SU-DHL-6 (cell line): ENCODE results near the gene TMEM9.

Source experiments
- H2AFZ ChIP-seq: fragments of 200-600 bp; sonication (generic); 2 replicates; pipeline ENCODE4 v1.6.1; 2014; ENCODE audit warnings: low read depth, mild to moderate bottlenecking, moderate library complexity, mixed read lengths, antibody characterized with exemption, low read length; ENCODE audit not compliant: severe bottlenecking
- H3F3A ChIP-seq: fragments of 200-600 bp; shearing (Covaris generic); 2 replicates; pipeline ENCODE4 v1.6.0; 2016; ENCODE audit warnings: antibody characterized with exemption, mild to moderate bottlenecking; ENCODE audit not compliant: insufficient read depth
- H3K27ac ChIP-seq: fragments of 200-600 bp; sonication (generic); 2 replicates; pipeline ENCODE4 v1.5.1; 2016; ENCODE audit warnings: low read depth, mild to moderate bottlenecking, low read length, moderate library complexity, mixed read lengths
- H3K27me3 ChIP-seq: fragments of 200-600 bp; sonication (generic), shearing (Covaris generic); 2 replicates; pipeline ENCODE4 v1.6.0; 2014; ENCODE audit warnings: mild to moderate bottlenecking, low read length
- H3K36me3 ChIP-seq: fragments of 200-600 bp; sonication (generic); 2 replicates; pipeline ENCODE4 v1.6.1; 2014; ENCODE audit warnings: mild to moderate bottlenecking, low read length, mixed read lengths
- H3K4me2 ChIP-seq: fragments of 300-600, 200-600 bp; shearing (Covaris generic), sonication (generic); 2 replicates; pipeline ENCODE4 v1.6.0; 2014; ENCODE audit warnings: low read length, low read depth, mild to moderate bottlenecking; ENCODE audit not compliant: poor library complexity, severe bottlenecking
- H3K4me3 ChIP-seq: fragments of 200-600 bp; sonication (generic); 2 replicates; pipeline ENCODE4 v1.5.1; 2014; ENCODE audit warnings: antibody characterized with exemption, low read length, mild to moderate bottlenecking, mixed read lengths; ENCODE audit not compliant: insufficient read depth, poor library complexity, severe bottlenecking
- H3K79me2 ChIP-seq: fragments of 200-600 bp; sonication (generic); 2 replicates; pipeline ENCODE4 v1.6.1; 2014; ENCODE audit warnings: mild to moderate bottlenecking, low read length, moderate library complexity; ENCODE audit not compliant: insufficient read depth
- H3K9ac ChIP-seq: fragments of 200-600 bp; sonication (generic); 2 replicates; pipeline ENCODE4 v1.7.0; 2014; ENCODE audit warnings: mild to moderate bottlenecking, low read length
- H3K9me2 ChIP-seq: fragments of 200-600 bp; sonication (generic); replicated peaks from 2 replicates; pipeline ENCODE4 v1.6.1; 2014; ENCODE audit warnings: low read length; ENCODE audit not compliant: insufficient read depth
- H3K9me3 ChIP-seq: fragments of 200-600 bp; sonication (generic); 2 replicates; pipeline ENCODE4 v1.6.1; 2014; ENCODE audit warnings: low read length, mixed read lengths; ENCODE audit not compliant: insufficient read depth
- H4K20me1 ChIP-seq: fragments of 200-600 bp; sonication (generic); 2 replicates; pipeline ENCODE4 v1.6.1; 2014; ENCODE audit warnings: low read depth, mild to moderate bottlenecking, antibody characterized with exemption, low read length, moderate library complexity, mixed read lengths
- CTCF ChIP-seq: fragments of 200-600 bp; sonication (generic); IDR thresholded peaks from one replicate; pipeline ENCODE4 v1.5.1; 2017; ENCODE audit warnings: antibody characterized with exemption, mild to moderate bottlenecking, low read length, moderate library complexity; ENCODE audit not compliant: insufficient read depth, poor library complexity, severe bottlenecking
- EZH2phosphoT487 ChIP-seq: fragments of 200-600 bp; sonication (generic), shearing (Covaris generic); conservative IDR thresholded peaks from 2 replicates; pipeline ENCODE4 v1.6.1; 2018; ENCODE audit warnings: mild to moderate bottlenecking, antibody characterized with exemption, low read length, moderate library complexity, mixed read lengths

TMEM9 gene

GRCh38 chr1:201185527-201186128 lies 31.4 kb upstream of the TMEM9 start:
- no peak overlapping the region for H3K4me2 ChIP-seq
- H2AFZ ChIP-seq, result no peak overlapping the region
- no peak overlapping the region for H3K27ac ChIP-seq
- H3K4me3 ChIP-seq, result no peak overlapping the region
- no peaks in the 10 kb centered on the region for H4K20me1 ChIP-seq
- H3K36me3 ChIP-seq, result no peaks in the 10 kb centered on the region
- no peaks in the 10 kb centered on the region for H3K27me3 ChIP-seq
- no peak overlapping the region for H3K9ac ChIP-seq
- no peaks in the 10 kb centered on the region for H3K79me2 ChIP-seq
- TF ChIP-seq EZH2phosphoT487 (no peak), CTCF (no peak)
- H3K9me2 ChIP-seq, result no peaks in the 10 kb centered on the region
- H3K9me3 ChIP-seq, result no peaks in the 10 kb centered on the region
- no peaks in the 10 kb centered on the region for H3F3A ChIP-seq

DNA sequence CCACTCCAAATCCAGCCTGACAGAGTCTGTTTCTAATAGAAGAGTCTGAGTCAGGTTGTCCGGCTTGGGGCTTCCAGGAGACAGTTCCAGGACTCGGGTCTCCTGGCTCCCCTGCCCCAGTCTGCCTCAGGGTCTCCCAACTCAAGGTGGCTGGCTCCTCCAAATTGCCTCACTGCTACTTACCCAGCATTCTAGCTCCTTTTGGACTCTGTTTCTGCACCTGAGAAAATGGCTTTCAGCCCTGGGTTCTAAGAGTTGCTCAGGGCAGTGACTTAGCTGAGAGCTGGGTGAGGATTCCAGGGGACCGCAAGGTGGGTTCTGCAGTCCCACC lies 30.8 kb upstream of the TMEM9 start:
- H3K79me2 ChIP-seq, result no peaks in the 10 kb centered on the region
- no peak overlapping the region for H3K4me3 ChIP-seq
- no peaks in the 10 kb centered on the region for H3K9me2 ChIP-seq
- no peak overlapping the region for H3K9ac ChIP-seq
- no peak overlapping the region for H2AFZ ChIP-seq
- no peaks in the 10 kb centered on the region for H3K36me3 ChIP-seq
- H3K9me3 ChIP-seq, result no peaks in the 10 kb centered on the region
- TF ChIP-seq EZH2phosphoT487 (no peak), CTCF (no peak)
- H3K27ac ChIP-seq, result no peak overlapping the region
- no peaks in the 10 kb centered on the region for H3F3A ChIP-seq
- no peaks in the 10 kb centered on the region for H4K20me1 ChIP-seq
- no peaks in the 10 kb centered on the region for H3K27me3 ChIP-seq
- H3K4me2 ChIP-seq, result no peak overlapping the region

GRCh38 chr1:201184307-201185122 lies 30.2 kb upstream of the TMEM9 start:
- H3K27ac ChIP-seq, result no peak overlapping the region
- TF ChIP-seq CTCF (no peak), EZH2phosphoT487 (no peak)
- no peaks in the 10 kb centered on the region for H3K9me3 ChIP-seq
- no peak overlapping the region for H2AFZ ChIP-seq
- no peaks in the 10 kb centered on the region for H3K36me3 ChIP-seq
- H4K20me1 ChIP-seq, result no peaks in the 10 kb centered on the region
- H3K27me3 ChIP-seq, result no peaks in the 10 kb centered on the region
- no peak overlapping the region for H3K4me2 ChIP-seq
- H3K9ac ChIP-seq, result no peak overlapping the region
- H3K4me3 ChIP-seq, result no peak overlapping the region
- H3F3A ChIP-seq, result no peaks in the 10 kb centered on the region
- H3K9me2 ChIP-seq, result no peaks in the 10 kb centered on the region
- no peaks in the 10 kb centered on the region for H3K79me2 ChIP-seq
